ENCODE data around the gene CHN1.

CHN1 gene

GRCh38 chr2:175010848-175011254, 5.7 kb upstream of the CHN1 start:
- DNase-seq, result no peak

GRCh38 chr2:175009917-175010621, 4.9 kb upstream of the CHN1 start:
- no peak for DNase-seq

- DNase-seq, result no peak
Observed at GRCh38 chr2:175008801-175009495, 3.8 kb upstream of the CHN1 start.

- DNase-seq, result no peak
Observed at GRCh38 chr2:175008009-175008408, 2.8 kb upstream of the CHN1 start.

GRCh38 chr2:175007510-175007909, 2.3 kb upstream of the CHN1 start:
- DNase-seq, result peak in 1 of 51 donors; percentile 14

- no peak for DNase-seq
Observed at GRCh38 chr2:175006281-175006680, 1.1 kb upstream of the CHN1 start.

- DNase-seq, result peak in 1 of 51 donors; percentile 39
Observed at GRCh38 chr2:175005733-175006264, 618 bp upstream of the CHN1 start.

- DNase-seq, result peak in 7 of 51 donors; percentile 4 to 66 (median 34)
Observed at GRCh38 chr2:175004730-175004979, 526 bp downstream of the CHN1 start.

GRCh38 chr2:175003875-175004729, 1.1 kb downstream of the CHN1 start:
- DNase-seq, result peak in 5 of 51 donors; percentile 20 to 49 (median 38)

GRCh38 chr2:175002547-175003274, 2.5 kb downstream of the CHN1 start:
- DNase-seq, result no peak

- no peak for DNase-seq
Observed at GRCh38 chr2:175001566-175001965, 3.6 kb downstream of the CHN1 start.

- no peak for DNase-seq
Observed at GRCh38 chr2:174997110-174997509, 8.1 kb downstream of the CHN1 start.

- no peak for DNase-seq
Observed at GRCh38 chr2:174996622-174997021, 8.6 kb downstream of the CHN1 start.

- DNase-seq, result no peak
Observed at GRCh38 chr2:174994381-174994780, 10.8 kb downstream of the CHN1 start.

GRCh38 chr2:174992886-174993285, 12.3 kb downstream of the CHN1 start:
- no peak for DNase-seq

GRCh38 chr2:174985614-174986013, 19.6 kb downstream of the CHN1 start:
- DNase-seq, result peak in 1 of 51 donors; percentile 55

GRCh38 chr2:174984561-174984960, 20.6 kb downstream of the CHN1 start:
- no peak for DNase-seq

GRCh38 chr2:174981331-174981730, 23.9 kb downstream of the CHN1 start:
- no peak for DNase-seq

GRCh38 chr2:174979996-174980395, 25.2 kb downstream of the CHN1 start:
- no peak for DNase-seq

GRCh38 chr2:174977364-174977763, 27.8 kb downstream of the CHN1 start:
- no peak for DNase-seq

- DNase-seq, result no peak
Observed at GRCh38 chr2:174974131-174974530, 31.1 kb downstream of the CHN1 start.

GRCh38 chr2:174972924-174973323, 32.3 kb downstream of the CHN1 start:
- no peak for DNase-seq
